Sigmoid colon (tissue), 4 donors: ENCODE measurements around the gene CRYBB2.

Experiments
- CTCF ChIP-seq, 4 experiments: fragments of 450-650 bp in 3 of 4; fragments of 200-600 bp in 1 of 4; IDR thresholded peaks; one replicate each; pipeline ENCODE4 v1.5.1; 2016 to 2019; ENCODE audit warnings: antibody characterized with exemption in 4 of 4, mild to moderate bottlenecking in 3 of 4, moderate library complexity in 2 of 4
- EP300 ChIP-seq, 4 donors: sonication (generic); formaldehyde crosslinking; IDR thresholded peaks; one replicate each; pipeline ENCODE4 v1.6.1; 2017; ENCODE audit warnings: antibody characterized with exemption in 4 of 4
- POLR2A ChIP-seq, 2 donors: fragments of 450-650 bp; IDR thresholded peaks; one replicate each; pipeline ENCODE4 v1.6.1; 2016; ENCODE audit warnings: antibody characterized with exemption in 2 of 2, mild to moderate bottlenecking in 2 of 2, moderate library complexity in 2 of 2

GRCh38 chr22:25212337-25212736 is 7.1 kb upstream of the CRYBB2 start:
- no peak for TF ChIP-seq CTCF (IDR thresholded peaks at IDR 0.05)
- TF ChIP-seq POLR2A (IDR thresholded peaks at IDR 0.05) = no peak
- TF ChIP-seq EP300 (IDR thresholded peaks at IDR 0.05) = no peak
